ENCODE measurements around the gene DNAH2. TPM values are rescaled to one million over a fixed set of nuclear protein-coding genes. Genes with fewer than 3 reads are reported as not detected.

DNAH2 gene
- total and polyA plus RNA-seq, 2 of the 8 experiments (the other 6 are each of a cell fraction or from before 2014, with no cell fraction given), result 0.13 to 0.18 TPM

DNA sequence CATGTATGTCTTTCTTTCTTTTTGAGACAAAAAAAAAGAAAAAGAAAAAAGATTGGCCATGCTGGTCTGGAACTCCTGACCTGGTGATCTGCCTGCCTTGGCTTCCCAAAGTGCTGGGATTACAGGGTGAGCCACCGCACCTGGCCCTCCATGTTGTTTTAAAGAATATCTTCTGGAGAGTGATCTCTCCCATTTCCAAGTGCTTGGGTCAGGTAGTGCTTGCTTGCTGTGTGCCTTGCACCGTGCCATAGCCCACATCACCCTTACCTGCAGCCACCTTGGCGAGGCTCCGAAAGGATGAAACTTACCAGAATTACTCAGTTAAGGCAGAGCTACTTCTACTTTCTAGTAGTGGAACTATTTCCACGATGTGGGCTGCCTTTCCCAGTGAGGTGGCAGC, 97.4 kb downstream of the DNAH2 start:
- H3K27ac ChIP-seq (ENCODE audit: low read depth, low read length), result no peak overlapping the region
- no peak overlapping the region for H3K9ac ChIP-seq (replicated peaks in 1 of 4; ENCODE audit: extremely low read depth in 1 of 4, low read depth in 3 of 4, low read length in 3 of 4)
- H3K4me3 ChIP-seq (ENCODE audit: extremely low read depth in 1 of 4, insufficient read depth in 2 of 4, low read depth in 3 of 4, low read length in 4 of 4), result no peak overlapping the region
- peaks cover 0 to 2% (median 0%) of the 10 kb centered on the region in 4 experiments; a peak in 1 of 7 replicates for H3K27me3 ChIP-seq (replicated peaks in 1 of 4; ENCODE audit: control insufficient read depth in 3 of 4, extremely low read depth in 1 of 4, insufficient read depth in 3 of 4, low read length in 3 of 4)
- H4K91ac ChIP-seq (replicated peaks; ENCODE audit: insufficient read length, low read length), result no peak overlapping the region
- H4K20me1 ChIP-seq (replicated peaks in 1 of 2; ENCODE audit: control insufficient read depth in 1 of 2, insufficient read depth in 2 of 2, low read length in 2 of 2), result no peaks in the 10 kb centered on the region
- no peak overlapping the region for H3K4me2 ChIP-seq (ENCODE audit: insufficient read depth in 1 of 2, low read depth in 2 of 2, low read length in 2 of 2)
- no peaks in the 10 kb centered on the region for H3K23me2 ChIP-seq (ENCODE audit: low read depth, low read length)
- ChIA-PET POLR2A (ENCODE audit: partially characterized antibody) (no interaction called here), CTCF (ENCODE audit: partially characterized antibody) (interaction anchor here (1.1 kb wide), 1 partner anchor 175 kb away, joined by 3 read pairs; no protein-coding TSS in a partner anchor)
- no peak overlapping the region for H2BK12ac ChIP-seq (ENCODE audit: low read depth, low read length)
- no peak overlapping the region for H2AFZ ChIP-seq (ENCODE audit: low read length)
- no peak overlapping the region for H3K23ac ChIP-seq (ENCODE audit: insufficient read length)
- H3K9me3 ChIP-seq (ENCODE audit: insufficient read depth in 2 of 2, low read depth in 1 of 2, low read length in 1 of 2), result no peaks in the 10 kb centered on the region
- no peak overlapping the region for H3K56ac ChIP-seq (replicated peaks; ENCODE audit: insufficient read length, low read depth, low read length)
- no peaks in the 10 kb centered on the region; a peak in 1 of 7 replicates for H3K4me1 ChIP-seq (replicated peaks in 1 of 4; ENCODE audit: control insufficient read depth in 3 of 4, insufficient read depth in 4 of 4, low read length in 3 of 4)
- no peak overlapping the region for H3K14ac ChIP-seq (ENCODE audit: insufficient read length)
- H2BK5ac ChIP-seq (ENCODE audit: low read depth, low read length), result no peak overlapping the region
- no peaks in the 10 kb centered on the region for H3K36me3 ChIP-seq (ENCODE audit: control insufficient read depth in 2 of 4, insufficient read depth in 4 of 4, low read length in 3 of 4)
- TF ChIP-seq YY1 (IDR thresholded peaks at IDR 0.05; ENCODE audit: low read depth, low read length) (no peak), CBX8 (IDR thresholded peaks at IDR 0.05; ENCODE audit: borderline replicate concordance, low read depth, low read length) (no peak), ZNF274 (IDR thresholded peaks at IDR 0.05; ENCODE audit: borderline replicate concordance, extremely low read depth, low read length) (no peak), SP4 (IDR thresholded peaks at IDR 0.05; ENCODE audit: low read length) (no peak), HDAC2 (IDR thresholded peaks at IDR 0.05; ENCODE audit: borderline replicate concordance in 1 of 2, low read depth in 2 of 2, low read length in 2 of 2) (no peak), RAD21 (IDR thresholded peaks at IDR 0.05 in 1 of 2, conservative IDR thresholded peaks at IDR 0.05 in 1 of 2; ENCODE audit: low read depth in 2 of 2, low read length in 2 of 2) (no peak)
- H3K18ac ChIP-seq (ENCODE audit: extremely low read depth, low read length), result no peak overlapping the region
- no peak overlapping the region for H3K4ac ChIP-seq (replicated peaks; ENCODE audit: insufficient read length, low read depth, low read length)
- 90% methylated on average over 5 of the region's 5 CpGs; no CpG with 5 or more reads in 1 of the 2 experiments for WGBS, 2 experiments (ENCODE audit: extremely low coverage in 1 of 2, insufficient coverage in 1 of 2, insufficient read length in 1 of 2, insufficient replicate concordance in 2 of 2, low coverage in 1 of 2, low lambda C conversion rate in 2 of 2, missing lambda C conversion rate in 1 of 2)
- no peak overlapping the region for H4K8ac ChIP-seq (ENCODE audit: extremely low read depth, insufficient read depth, low read length)
- no peak overlapping the region for H2AK5ac ChIP-seq (ENCODE audit: low read depth, low read length)
- FAIRE-seq (no peak), DNase-seq (ENCODE audit: low read depth in 1 of 2, low spot score in 2 of 2) (no peak)
- H3K79me1 ChIP-seq (ENCODE audit: low read depth, low read length), result no peaks in the 10 kb centered on the region
- H2BK120ac ChIP-seq (replicated peaks; ENCODE audit: low read depth, low read length), result no peak overlapping the region
- H2BK20ac ChIP-seq (ENCODE audit: low read length), result no peak overlapping the region
- H3K79me2 ChIP-seq (ENCODE audit: control insufficient read depth in 1 of 2, insufficient read depth in 2 of 2, low read length in 2 of 2), result no peaks in the 10 kb centered on the region
- H2BK15ac ChIP-seq (ENCODE audit: low read length), result no peak overlapping the region
- no peak overlapping the region for H4K5ac ChIP-seq (ENCODE audit: insufficient read length, low read depth, low read length)
